ENCODE data around the gene STK32B.

The STK32B gene

GRCh38 chr4:5365071-5366008 is 314.1 kb downstream of the STK32B start:
- no peak for DNase-seq (ENCODE audit: low read depth)

GRCh38 chr4:5366009-5366386 is 314.7 kb downstream of the STK32B start:
- DNase-seq (ENCODE audit: low read depth): no peak

- DNase-seq (ENCODE audit: low read depth): no peak
Measured at GRCh38 chr4:5366421-5366820, 315.1 kb downstream of the STK32B start.

GRCh38 chr4:5368426-5368825 is 317.1 kb downstream of the STK32B start:
- no peak for DNase-seq (ENCODE audit: low read depth)

- DNase-seq (ENCODE audit: low read depth): no peak
Measured at GRCh38 chr4:5370286-5370685, 319.0 kb downstream of the STK32B start.

- no peak for DNase-seq (ENCODE audit: low read depth)
Measured at GRCh38 chr4:5371415-5372190, 320.3 kb downstream of the STK32B start.

- no peak for DNase-seq (ENCODE audit: low read depth)
Measured at GRCh38 chr4:5372198-5372597, 320.9 kb downstream of the STK32B start.

GRCh38 chr4:5373327-5373726 is 322.0 kb downstream of the STK32B start:
- DNase-seq (ENCODE audit: low read depth): no peak

DNA sequence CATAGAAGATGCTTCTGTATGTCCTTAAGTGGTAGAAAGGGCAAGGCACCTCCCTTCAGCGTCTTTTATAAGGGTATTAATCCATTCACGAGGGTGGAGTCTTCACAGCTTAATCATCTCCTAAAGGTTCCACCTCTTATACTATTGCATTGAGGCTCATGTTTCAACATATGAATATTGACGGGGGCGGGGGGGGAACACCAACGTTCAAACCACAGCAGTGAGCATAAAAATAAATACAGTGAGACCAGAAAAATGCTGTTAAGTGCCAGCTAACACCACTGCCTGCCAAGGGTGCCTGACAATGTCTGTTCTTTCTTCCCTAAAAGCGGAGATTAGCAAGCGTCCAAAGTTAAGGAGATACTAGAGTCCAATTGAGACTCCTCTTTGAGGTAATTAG is 323.3 kb downstream of the STK32B start:
- DNase-seq (ENCODE audit: low read depth): no peak

GRCh38 chr4:5374994-5375393 is 323.7 kb downstream of the STK32B start:
- DNase-seq (ENCODE audit: low read depth): no peak

GRCh38 chr4:5376015-5376414 is 324.7 kb downstream of the STK32B start:
- no peak for DNase-seq (ENCODE audit: low read depth)

- DNase-seq (ENCODE audit: low read depth): no peak
Measured at GRCh38 chr4:5378002-5378401, 326.7 kb downstream of the STK32B start.

DNA sequence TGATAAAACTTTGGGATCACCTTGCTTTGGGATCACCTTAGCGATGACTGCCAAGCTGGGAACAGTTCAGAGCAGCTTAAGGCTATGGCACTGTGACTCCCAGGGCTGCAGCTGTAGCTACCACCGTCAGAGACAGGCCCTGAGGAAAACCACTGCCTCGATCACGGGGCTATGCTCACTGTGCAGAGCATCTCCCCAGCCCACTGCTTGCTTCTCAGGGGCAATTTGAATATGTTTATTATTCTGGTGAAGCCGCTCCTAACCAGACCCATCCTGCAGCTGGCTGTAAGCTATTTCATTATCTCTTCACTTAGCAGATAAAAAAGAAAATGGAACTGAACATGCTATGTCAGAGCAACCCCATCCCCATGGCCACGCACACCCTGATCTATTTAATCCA is 328.6 kb downstream of the STK32B start:
- DNase-seq (ENCODE audit: low read depth): no peak

DNA sequence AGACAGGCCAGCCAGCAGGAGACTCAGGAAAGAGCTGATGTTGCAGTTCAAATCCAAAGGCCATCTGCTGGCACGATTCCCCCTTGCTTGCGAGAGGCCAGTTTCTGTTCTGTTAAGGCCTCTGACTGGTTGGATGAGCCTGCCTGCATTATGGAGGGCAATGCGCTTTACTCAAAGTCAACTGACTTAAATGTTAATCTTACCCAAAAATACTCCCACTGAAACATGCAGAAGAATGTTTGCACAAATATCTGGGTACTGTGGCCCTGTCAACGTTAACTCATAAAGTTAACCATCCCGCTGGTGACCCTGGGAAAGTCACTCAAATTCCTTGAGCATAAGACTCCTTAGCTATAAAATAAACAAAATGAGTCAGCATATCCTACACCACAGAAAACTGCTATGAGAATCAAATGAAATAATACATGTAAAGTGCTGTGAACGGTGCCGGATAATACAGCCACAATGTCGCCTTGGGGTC is 330.7 kb downstream of the STK32B start:
- DNase-seq (ENCODE audit: low read depth): no peak

GRCh38 chr4:5383191-5383980 is 332.1 kb downstream of the STK32B start:
- no peak for DNase-seq (ENCODE audit: low read depth)

GRCh38 chr4:5385741-5386311 is 334.5 kb downstream of the STK32B start:
- no peak for DNase-seq (ENCODE audit: low read depth)

DNA sequence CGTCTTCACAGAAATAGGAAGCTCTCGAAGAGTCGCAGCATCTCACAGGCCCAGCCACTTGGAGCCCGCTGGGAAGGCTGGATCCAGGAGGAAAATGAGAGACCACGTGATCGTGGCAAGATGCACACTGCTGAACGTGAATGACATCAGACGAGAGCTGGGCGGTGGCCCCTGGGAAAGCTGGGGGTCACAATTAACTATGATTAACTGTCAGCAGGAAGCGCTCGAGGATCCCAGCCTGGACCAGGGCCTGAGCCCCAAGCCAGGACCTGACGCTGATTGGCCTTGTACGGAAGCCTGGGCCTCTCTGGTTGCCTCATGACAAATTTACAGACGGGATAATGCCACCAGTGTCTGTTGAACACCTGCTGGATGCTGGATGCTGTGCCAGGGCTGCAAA is 335.6 kb downstream of the STK32B start:
- DNase-seq (ENCODE audit: low read depth): no peak

GRCh38 chr4:5387457-5387856 is 336.2 kb downstream of the STK32B start:
- DNase-seq (ENCODE audit: low read depth): no peak

- DNase-seq (ENCODE audit: low read depth): no peak
Measured at GRCh38 chr4:5389756-5390310, 338.6 kb downstream of the STK32B start.

- no peak for DNase-seq (ENCODE audit: low read depth)
Measured at GRCh38 chr4:5391492-5391891, 340.2 kb downstream of the STK32B start.

- DNase-seq (ENCODE audit: low read depth): no peak
Measured at GRCh38 chr4:5393911-5394513, 342.7 kb downstream of the STK32B start.

All from activated T-cell treated with anti-CD3 and anti-CD28 coated beads for 24 hours (primary cell).